ENCODE data around the gene BYSL.

The BYSL gene

GRCh38 chr6:41970436-41970846 lies 49.1 kb downstream of the BYSL start:
- H3K79me1 ChIP-seq (ENCODE audit: low read length) = no peaks in the 10 kb centered on the region
- H3K9ac ChIP-seq (ENCODE audit: low read length) = no peak overlapping the region
- H3K4ac ChIP-seq (ENCODE audit: low read depth, low read length) = no peak overlapping the region
- no peak for DNase-seq
- no peak overlapping the region for H3K56ac ChIP-seq (ENCODE audit: low read length)
- H3K23ac ChIP-seq (ENCODE audit: low read length) = no peak overlapping the region
- no peak overlapping the region for H3K4me3 ChIP-seq (ENCODE audit: low read length)
- H2AK5ac ChIP-seq (ENCODE audit: low read length) = no peak overlapping the region
- no peak overlapping the region for H2BK5ac ChIP-seq (ENCODE audit: low read length)
- H3K27me3 ChIP-seq (ENCODE audit: insufficient read depth, low read length, poor library complexity) = no peaks in the 10 kb centered on the region
- WGBS (ENCODE audit: extremely low coverage, insufficient coverage, low lambda C conversion rate) = no CpG with 5 or more reads among the region's 4 CpGs
- no peak overlapping the region for H3K4me2 ChIP-seq (ENCODE audit: low read length)
- H4K5ac ChIP-seq (ENCODE audit: low read length) = no peak overlapping the region
- H2BK15ac ChIP-seq (replicated peaks; ENCODE audit: low read depth) = no peak overlapping the region
- H3K36me3 ChIP-seq (ENCODE audit: control insufficient read depth, insufficient read depth, low read length) = no peaks in the 10 kb centered on the region
- no peak overlapping the region for H4K8ac ChIP-seq (ENCODE audit: low read depth, low read length)
- H2BK120ac ChIP-seq (ENCODE audit: low read depth, low read length) = no peak overlapping the region
- no peak overlapping the region for H3K27ac ChIP-seq (ENCODE audit: low read depth, low read length)
- no peaks in the 10 kb centered on the region for H3K79me2 ChIP-seq (ENCODE audit: control insufficient read depth, insufficient read depth, low read length)
- no peak overlapping the region for H3K18ac ChIP-seq (ENCODE audit: low read length)
- H3K4me1 ChIP-seq (ENCODE audit: control insufficient read depth, low read depth, low read length) = peaks cover 5% of the 10 kb centered on the region

GRCh38 chr6:41972826-41973225 lies 51.5 kb downstream of the BYSL start:
- no peak overlapping the region for H3K4me2 ChIP-seq (ENCODE audit: low read length)
- H3K27ac ChIP-seq (ENCODE audit: low read depth, low read length) = no peak overlapping the region
- no peaks in the 10 kb centered on the region for H3K79me1 ChIP-seq (ENCODE audit: low read length)
- H4K8ac ChIP-seq (ENCODE audit: low read depth, low read length) = no peak overlapping the region
- H3K18ac ChIP-seq (ENCODE audit: low read length) = no peak overlapping the region
- no peak overlapping the region for H2BK15ac ChIP-seq (replicated peaks; ENCODE audit: low read depth)
- no peaks in the 10 kb centered on the region for H3K79me2 ChIP-seq (ENCODE audit: control insufficient read depth, insufficient read depth, low read length)
- no peaks in the 10 kb centered on the region for H3K27me3 ChIP-seq (ENCODE audit: insufficient read depth, low read length, poor library complexity)
- no CpG with 5 or more reads among the region's 2 CpGs for WGBS (ENCODE audit: extremely low coverage, insufficient coverage, low lambda C conversion rate)
- H3K4me3 ChIP-seq (ENCODE audit: low read length) = no peak overlapping the region
- no peaks in the 10 kb centered on the region for H3K4me1 ChIP-seq (ENCODE audit: control insufficient read depth, low read depth, low read length)
- H3K9ac ChIP-seq (ENCODE audit: low read length) = no peak overlapping the region
- DNase-seq = no peak
- no peaks in the 10 kb centered on the region for H3K36me3 ChIP-seq (ENCODE audit: control insufficient read depth, insufficient read depth, low read length)
- no peak overlapping the region for H4K5ac ChIP-seq (ENCODE audit: low read length)
- H3K56ac ChIP-seq (ENCODE audit: low read length) = no peak overlapping the region
- H2BK120ac ChIP-seq (ENCODE audit: low read depth, low read length) = no peak overlapping the region
- no peak overlapping the region for H2AK5ac ChIP-seq (ENCODE audit: low read length)
- H3K23ac ChIP-seq (ENCODE audit: low read length) = no peak overlapping the region
- no peak overlapping the region for H3K4ac ChIP-seq (ENCODE audit: low read depth, low read length)
- no peak overlapping the region for H2BK5ac ChIP-seq (ENCODE audit: low read length)

GRCh38 chr6:41974281-41974825 lies 53.1 kb downstream of the BYSL start:
- H3K9ac ChIP-seq (ENCODE audit: low read length) = no peak overlapping the region
- no peak overlapping the region for H3K23ac ChIP-seq (ENCODE audit: low read length)
- H3K56ac ChIP-seq (ENCODE audit: low read length) = no peak overlapping the region
- H3K18ac ChIP-seq (ENCODE audit: low read length) = no peak overlapping the region
- H2BK5ac ChIP-seq (ENCODE audit: low read length) = no peak overlapping the region
- H2AK5ac ChIP-seq (ENCODE audit: low read length) = no peak overlapping the region
- H2BK120ac ChIP-seq (ENCODE audit: low read depth, low read length) = no peak overlapping the region
- WGBS (ENCODE audit: extremely low coverage, insufficient coverage, low lambda C conversion rate) = no CpG with 5 or more reads among the region's 5 CpGs
- H3K4me1 ChIP-seq (ENCODE audit: control insufficient read depth, low read depth, low read length) = no peaks in the 10 kb centered on the region
- no peaks in the 10 kb centered on the region for H3K36me3 ChIP-seq (ENCODE audit: control insufficient read depth, insufficient read depth, low read length)
- no peak overlapping the region for H4K5ac ChIP-seq (ENCODE audit: low read length)
- no peak overlapping the region for H4K8ac ChIP-seq (ENCODE audit: low read depth, low read length)
- H3K4ac ChIP-seq (ENCODE audit: low read depth, low read length) = no peak overlapping the region
- no peak overlapping the region for H3K4me2 ChIP-seq (ENCODE audit: low read length)
- H3K4me3 ChIP-seq (ENCODE audit: low read length) = no peak overlapping the region
- H3K79me2 ChIP-seq (ENCODE audit: control insufficient read depth, insufficient read depth, low read length) = no peaks in the 10 kb centered on the region
- no peaks in the 10 kb centered on the region for H3K79me1 ChIP-seq (ENCODE audit: low read length)
- H3K27ac ChIP-seq (ENCODE audit: low read depth, low read length) = no peak overlapping the region
- H3K27me3 ChIP-seq (ENCODE audit: insufficient read depth, low read length, poor library complexity) = no peaks in the 10 kb centered on the region
- no peak for DNase-seq
- H2BK15ac ChIP-seq (replicated peaks; ENCODE audit: low read depth) = no peak overlapping the region

- H3K18ac ChIP-seq (ENCODE audit: low read length) = no peak overlapping the region
- H3K27ac ChIP-seq (ENCODE audit: low read depth, low read length) = no peak overlapping the region
- no peak overlapping the region for H3K56ac ChIP-seq (ENCODE audit: low read length)
- H3K4ac ChIP-seq (ENCODE audit: low read depth, low read length) = no peak overlapping the region
- H3K79me1 ChIP-seq (ENCODE audit: low read length) = no peaks in the 10 kb centered on the region
- H3K27me3 ChIP-seq (ENCODE audit: insufficient read depth, low read length, poor library complexity) = no peaks in the 10 kb centered on the region
- H3K4me2 ChIP-seq (ENCODE audit: low read length) = no peak overlapping the region
- no peak overlapping the region for H2BK5ac ChIP-seq (ENCODE audit: low read length)
- no peak overlapping the region for H2BK15ac ChIP-seq (replicated peaks; ENCODE audit: low read depth)
- no peaks in the 10 kb centered on the region for H3K36me3 ChIP-seq (ENCODE audit: control insufficient read depth, insufficient read depth, low read length)
- no peak for DNase-seq
- H2BK120ac ChIP-seq (ENCODE audit: low read depth, low read length) = no peak overlapping the region
- no peaks in the 10 kb centered on the region for H3K4me1 ChIP-seq (ENCODE audit: control insufficient read depth, low read depth, low read length)
- H2AK5ac ChIP-seq (ENCODE audit: low read length) = no peak overlapping the region
- H3K4me3 ChIP-seq (ENCODE audit: low read length) = no peak overlapping the region
- H4K8ac ChIP-seq (ENCODE audit: low read depth, low read length) = no peak overlapping the region
- no peaks in the 10 kb centered on the region for H3K79me2 ChIP-seq (ENCODE audit: control insufficient read depth, insufficient read depth, low read length)
- no peak overlapping the region for H3K9ac ChIP-seq (ENCODE audit: low read length)
- WGBS (ENCODE audit: extremely low coverage, insufficient coverage, low lambda C conversion rate) = no CpG with 5 or more reads among the region's 4 CpGs
- no peak overlapping the region for H4K5ac ChIP-seq (ENCODE audit: low read length)
- no peak overlapping the region for H3K23ac ChIP-seq (ENCODE audit: low read length)
Measured at GRCh38 chr6:41975276-41975675, 54.0 kb downstream of the BYSL start.

- Histone ChIP-seq H4K8ac (ENCODE audit: low read depth, low read length) (no peak overlapping the region), H4K5ac (ENCODE audit: low read length) (no peak overlapping the region), H3K18ac (ENCODE audit: low read length) (no peak overlapping the region), H3K4me3 (ENCODE audit: low read length) (no peak overlapping the region), H3K27me3 (ENCODE audit: insufficient read depth, low read length, poor library complexity) (no peaks in the 10 kb centered on the region), H2BK15ac (replicated peaks; ENCODE audit: low read depth) (no peak overlapping the region), H3K56ac (ENCODE audit: low read length) (no peak overlapping the region), H3K79me2 (ENCODE audit: control insufficient read depth, insufficient read depth, low read length) (no peaks in the 10 kb centered on the region), H2BK120ac (ENCODE audit: low read depth, low read length) (no peak overlapping the region), H2BK5ac (ENCODE audit: low read length) (no peak overlapping the region), H3K9ac (ENCODE audit: low read length) (no peak overlapping the region), H3K4ac (ENCODE audit: low read depth, low read length) (no peak overlapping the region), H3K4me1 (ENCODE audit: control insufficient read depth, low read depth, low read length) (no peaks in the 10 kb centered on the region), H3K36me3 (ENCODE audit: control insufficient read depth, insufficient read depth, low read length) (no peaks in the 10 kb centered on the region), H3K23ac (ENCODE audit: low read length) (no peak overlapping the region), H3K27ac (ENCODE audit: low read depth, low read length) (no peak overlapping the region), H3K79me1 (ENCODE audit: low read length) (no peaks in the 10 kb centered on the region), H2AK5ac (ENCODE audit: low read length) (no peak overlapping the region), H3K4me2 (ENCODE audit: low read length) (no peak overlapping the region)
- no CpG with 5 or more reads among the region's 9 CpGs for WGBS (ENCODE audit: extremely low coverage, insufficient coverage, low lambda C conversion rate)
- DNase-seq = no peak
Measured at GRCh38 chr6:41976794-41977484, 55.6 kb downstream of the BYSL start.
